IMR-90 (cell line): ENCODE results near the gene PAX5. TPM values are rescaled to one million over a fixed set of nuclear protein-coding genes. Genes with fewer than 3 reads are reported as not detected.

Source experiments
- ATAC-seq: fragments of 200-7000 bp; cut with Tn5 transposase; 2 replicates; pipeline ENCODE4 v1.9.1; 2020; ENCODE audit warnings: low read depth, mild to moderate bottlenecking, moderate library complexity
- BruUV-seq: library from RNA; stranded (reverse); fragments of 400-500 nt; replicated peaks from 2 replicates; lab custom pipeline; 2021; lab: Mats Ljungman, UMichigan
- CTCF ChIA-PET: fragments of 300-600 bp; formaldehyde crosslinking; extraction: SDS; loops from one replicate; lab custom pipeline; 2021; ENCODE audit warnings: antibody characterized with exemption; lab: Yijun Ruan, JAX
- POLR2A ChIA-PET: fragments of 300-600 bp; sonication (Branson Sonifier 250); formaldehyde crosslinking; loops from one replicate; lab custom pipeline; 2022; ENCODE audit warnings: antibody characterized with exemption; ENCODE audit not compliant: unreplicated experiment; lab: Charles Lee
- DNase-seq: peaks from one replicate; pipeline ENCODE4 v3.0.0; 2013
- H2AFZ ChIP-seq: replicated peaks from 2 replicates; pipeline ENCODE3; 2013; ENCODE audit warnings: low read length, mild to moderate bottlenecking; ENCODE audit not compliant: poor library complexity
- H2AK5ac ChIP-seq: 2 replicates; pipeline ENCODE4 v1.6.1; 2013; ENCODE audit warnings: low read depth, low read length, inconsistent platforms
- H2AK9ac ChIP-seq: replicated peaks from 2 replicates; pipeline ENCODE3; 2013; ENCODE audit warnings: mild to moderate bottlenecking, low read depth, low read length, moderate library complexity; ENCODE audit not compliant: poor library complexity
- H2BK120ac ChIP-seq: 2 replicates; pipeline ENCODE4 v1.6.1; 2013; ENCODE audit warnings: low read depth, low read length, inconsistent platforms
- H2BK15ac ChIP-seq: 3 replicates; pipeline ENCODE4 v1.6.1; 2013; ENCODE audit warnings: low read depth, low read length, inconsistent platforms
- H2BK20ac ChIP-seq: 2 replicates; pipeline ENCODE4 v1.6.1; 2013; ENCODE audit warnings: low read depth, mild to moderate bottlenecking, inconsistent platforms, low read length, moderate library complexity
- H2BK5ac ChIP-seq: 2 replicates; pipeline ENCODE4 v1.6.1; 2013; ENCODE audit warnings: mild to moderate bottlenecking, low read depth, low read length, inconsistent platforms; ENCODE audit not compliant: poor library complexity, severe bottlenecking
- H3K14ac ChIP-seq: replicated peaks from 2 replicates; pipeline ENCODE4 v1.6.1; 2013; ENCODE audit warnings: low read depth, low read length, inconsistent platforms
- H3K18ac ChIP-seq: 2 replicates; pipeline ENCODE4 v1.6.1; 2013; ENCODE audit warnings: low read depth, low read length, control low read depth
- H3K23ac ChIP-seq: 2 replicates; pipeline ENCODE4 v1.6.1; 2013; ENCODE audit warnings: low read depth, low read length, inconsistent platforms
- H3K27ac ChIP-seq: 2 replicates; pipeline ENCODE4 v1.5.1; 2013; ENCODE audit warnings: mild to moderate bottlenecking, control low read depth, low read length; ENCODE audit not compliant: insufficient read depth
- H3K27me3 ChIP-seq: 2 replicates; pipeline ENCODE4 v1.6.1; 2013; ENCODE audit warnings: low read length; ENCODE audit not compliant: control insufficient read depth, insufficient read depth
- H3K36me3 ChIP-seq: 2 replicates; pipeline ENCODE4 v1.6.1; 2013; ENCODE audit warnings: low read length, mixed read lengths; ENCODE audit not compliant: control insufficient read depth, insufficient read depth
- H3K4ac ChIP-seq: 2 replicates; pipeline ENCODE4 v1.6.1; 2013; ENCODE audit warnings: low read depth, low read length, inconsistent platforms
- H3K4me1 ChIP-seq: 2 replicates; pipeline ENCODE4 v1.6.1; 2013; ENCODE audit warnings: low read length, mixed read lengths; ENCODE audit not compliant: control insufficient read depth, insufficient read depth
- H3K4me2 ChIP-seq: 2 replicates; pipeline ENCODE4 v1.6.1; 2013; ENCODE audit warnings: low read depth, mild to moderate bottlenecking, control low read depth, low read length, moderate library complexity
- H3K4me3 ChIP-seq: 2 replicates; pipeline ENCODE4 v1.5.1; 2013; ENCODE audit warnings: low read depth, mild to moderate bottlenecking, control low read depth, low read length, moderate library complexity; ENCODE audit not compliant: insufficient read depth
- H3K56ac ChIP-seq: 2 replicates; pipeline ENCODE4 v1.6.1; 2013; ENCODE audit warnings: low read length, inconsistent platforms; ENCODE audit not compliant: insufficient read depth; ENCODE audit errors: extremely low read depth
- H3K79me1 ChIP-seq, 2 experiments: 2 replicates each; pipeline ENCODE4 v1.6.1; 2013; ENCODE audit warnings: low read length in 2 of 2, inconsistent platforms in 1 of 2, low read depth in 1 of 2
- H3K9ac ChIP-seq: 2 replicates; pipeline ENCODE4 v1.6.1; 2013; ENCODE audit warnings: low read depth, low read length, control low read depth
- H3K9me1 ChIP-seq: 2 replicates; pipeline ENCODE4 v1.6.1; 2013; ENCODE audit warnings: low read length, inconsistent platforms; ENCODE audit not compliant: insufficient read depth
- H3K9me3 ChIP-seq: 2 replicates; pipeline ENCODE4 v1.6.1; 2013; ENCODE audit warnings: low read length; ENCODE audit not compliant: control insufficient read depth, insufficient read depth
- H4K20me1 ChIP-seq: 2 replicates; pipeline ENCODE4 v1.6.1; 2013; ENCODE audit warnings: low read length, inconsistent platforms; ENCODE audit not compliant: insufficient read depth
- H4K5ac ChIP-seq: 2 replicates; pipeline ENCODE4 v1.6.1; 2013; ENCODE audit warnings: mild to moderate bottlenecking, low read depth, low read length, control low read depth
- H4K8ac ChIP-seq, 2 experiments: 2 replicates each; pipeline ENCODE4 v1.6.1; 2013; ENCODE audit warnings: low read depth in 2 of 2, low read length in 2 of 2, control low read depth in 1 of 2, inconsistent platforms in 1 of 2
- H4K91ac ChIP-seq: 2 replicates; pipeline ENCODE4 v1.6.1; 2013; ENCODE audit warnings: low read depth, low read length, inconsistent platforms; ENCODE audit not compliant: insufficient read depth
- BHLHE40 ChIP-seq: fragments of 150-350 bp; IDR thresholded peaks from 2 replicates; pipeline ENCODE4 v1.6.1; 2016; ENCODE audit warnings: mild to moderate bottlenecking, low read depth, low read length
- CEBPB ChIP-seq: IDR thresholded peaks from 2 replicates; pipeline ENCODE4 v1.6.1; 2012; ENCODE audit warnings: low read depth, low read length, improper control_type of control experiment
- CHD1 ChIP-seq: IDR thresholded peaks from 2 replicates; pipeline ENCODE4 v1.6.1; 2012; ENCODE audit warnings: low read depth, low read length, improper control_type of control experiment
- CTCF ChIP-seq: conservative IDR thresholded peaks from 2 replicates; pipeline ENCODE4 v1.5.1; 2012; ENCODE audit warnings: mild to moderate bottlenecking, low read depth, low read length, improper control_type of control experiment
- ELK1 ChIP-seq: fragments of 150-350 bp; IDR thresholded peaks from 2 replicates; pipeline ENCODE4 v1.6.1; 2016; ENCODE audit warnings: low read depth, mild to moderate bottlenecking, low read length, moderate library complexity, borderline replicate concordance
- FOS ChIP-seq: fragments of 150-350 bp; IDR thresholded peaks from 2 replicates; pipeline ENCODE4 v1.6.1; 2016; ENCODE audit warnings: low read depth, low read length
- MAFK ChIP-seq: IDR thresholded peaks from 2 replicates; pipeline ENCODE4 v1.6.1; 2012; ENCODE audit warnings: low read depth, low read length, improper control_type of control experiment
- MAZ ChIP-seq: IDR thresholded peaks from 2 replicates; pipeline ENCODE4 v1.6.1; 2012; ENCODE audit warnings: low read depth, mild to moderate bottlenecking, low read length, improper control_type of control experiment, moderate library complexity, borderline replicate concordance
- MXI1 ChIP-seq: IDR thresholded peaks from 2 replicates; pipeline ENCODE4 v1.6.1; 2012; ENCODE audit warnings: low read depth, mild to moderate bottlenecking, low read length, moderate library complexity, borderline replicate concordance
- NFE2L2 ChIP-seq: fragments of 150-350 bp; IDR thresholded peaks from 2 replicates; pipeline ENCODE4 v1.6.1; 2016; ENCODE audit warnings: low read depth, mild to moderate bottlenecking, low read length
- POLR2A ChIP-seq: IDR thresholded peaks from 2 replicates; pipeline ENCODE4 v1.6.1; 2012; ENCODE audit warnings: mild to moderate bottlenecking, low read depth, low read length
- RAD21 ChIP-seq: IDR thresholded peaks from 2 replicates; pipeline ENCODE4 v1.6.1; 2012; ENCODE audit warnings: low read length, improper control_type of control experiment
- RCOR1 ChIP-seq: IDR thresholded peaks from 2 replicates; pipeline ENCODE4 v1.6.1; 2012; ENCODE audit warnings: mild to moderate bottlenecking, low read length, improper control_type of control experiment; ENCODE audit not compliant: insufficient replicate concordance
- SMC3 ChIP-seq: fragments of 150-350 bp; IDR thresholded peaks from 2 replicates; pipeline ENCODE4 v1.6.1; 2016; ENCODE audit warnings: low read depth, mild to moderate bottlenecking, antibody characterized with exemption, low read length, moderate library complexity
- USF2 ChIP-seq: fragments of 150-350 bp; IDR thresholded peaks from 2 replicates; pipeline ENCODE4 v1.6.1; 2017; ENCODE audit warnings: mild to moderate bottlenecking, antibody characterized with exemption, low read length, low read depth
- WGBS, 2 experiments: methylation state at CpG; one replicate each; pipeline versions ENCODE4 v1.1.5 to v1.1.7; 2013; ENCODE audit warnings: missing lambda C conversion rate in 2 of 2; ENCODE audit not compliant: insufficient read length in 1 of 2; ENCODE audit errors: extremely low coverage in 2 of 2; 5-methylcytosine and 5-hydroxymethylcytosine counted together
- dilution Hi-C: fragments of 300-500 bp; cut with HindIII; formaldehyde crosslinking; loops from one replicate; pipeline ENCODE4 v1.14.3; 2018; ENCODE audit warnings: low sequenced_read_pairs; ENCODE audit not compliant: unreplicated experiment
- in situ Hi-C: fragments of 300-500 bp; cut with MboI; formaldehyde crosslinking; loops from 3 replicates; pipeline ENCODE4 v1.14.3; 2019; ENCODE audit warnings: low sequenced_read_pairs, inconsistent platforms, mixed read lengths
- intact Hi-C: fragments of 100-400 bp; cut with micrococcal nuclease; formaldehyde crosslinking; loops from 2 replicates; pipeline ENCODE4 v1.10.0; 2022
- polyA plus RNA-seq, 3 experiments: library from polyadenylated mRNA; depleted of rRNA; stranded (reverse); fragments of >200 nt; gene quantifications; 2 replicates each; pipeline ENCODE4 v1.2.3, GENCODE V29; 2012; ENCODE audit warnings: low replicate concordance in 1 of 3
- total RNA-seq: library from RNA; depleted of rRNA; stranded (reverse); fragments of >200 nt; gene quantifications from 2 replicates; pipeline ENCODE4 v1.2.3, GENCODE V29; 2012

Gene PAX5
- total and polyA plus RNA-seq, 2 of the 4 experiments (the other 2 are of a cell fraction) = not detected

- no peak for ATAC-seq
- dilution Hi-C loops (no loop called here), in situ Hi-C loops (no loop called here), intact Hi-C loops (no loop called here)
- Histone ChIP-seq H2BK5ac (no peak overlapping the region), H4K91ac (no peak overlapping the region), H3K9me3 (no peaks in the 10 kb centered on the region), H3K36me3 (no peaks in the 10 kb centered on the region), H3K79me1 (no peaks in the 10 kb centered on the region), H4K8ac (no peak overlapping the region), H2BK120ac (no peak overlapping the region), H3K23ac (no peak overlapping the region), H2AK5ac (no peak overlapping the region), H3K56ac (no peak overlapping the region), H3K4ac (no peak overlapping the region), H3K9ac (no peak overlapping the region), H4K20me1 (no peaks in the 10 kb centered on the region), H3K27me3 (peaks cover 47% of the 10 kb centered on the region), H3K14ac (no peak overlapping the region), H2AK9ac (no peak overlapping the region), H3K4me3 (no peak overlapping the region), H2AFZ (no peak overlapping the region), H4K5ac (no peak overlapping the region), H3K4me2 (no peak overlapping the region), H2BK15ac (no peak overlapping the region), H3K4me1 (no peaks in the 10 kb centered on the region), H3K9me1 (no peaks in the 10 kb centered on the region), H3K27ac (no peak overlapping the region), H3K18ac (no peak overlapping the region), H2BK20ac (no peak overlapping the region)
- whole genome bisulfite sequencing, 2 experiments = 59% methylated on average over 8 of the region's 28 CpGs; no CpG with 5 or more reads in 1 of the 2 experiments
- CTCF ChIA-PET = no interaction called here
- DNase-seq = no peak
- POLR2A ChIA-PET = no interaction called here
- no TSS peak for BruUV-seq
- TF ChIP-seq MXI1 (no peak), POLR2A (no peak), SMC3 (no peak), USF2 (no peak), CHD1 (no peak), BHLHE40 (no peak), NFE2L2 (no peak), MAFK (no peak), CTCF (no peak), CEBPB (no peak), FOS (no peak), RCOR1 (no peak), RAD21 (no peak), ELK1 (no peak), MAZ (no peak)
Measured at GRCh38 chr9:36939655-36940499, 94.2 kb downstream of the PAX5 start.
